Vagina (tissue), 2 donors: Measurements from ENCODE around the gene SLC22A14.

Source experiments
- CTCF ChIP-seq, 3 experiments: fragments of 450-650 bp in 2 of 3; fragments of 200-600 bp in 1 of 3; sonication (generic) in 1 of 3; IDR thresholded peaks; one replicate each; pipeline ENCODE4 v1.5.1; 2017 to 2019; ENCODE audit warnings: antibody characterized with exemption in 3 of 3, mild to moderate bottlenecking in 2 of 3, moderate library complexity in 2 of 3
- POLR2AphosphoS5 ChIP-seq, 2 donors: sonication (generic); formaldehyde crosslinking; IDR thresholded peaks; one replicate each; pipeline ENCODE4 v1.9.0; 2017; ENCODE audit warnings: antibody characterized with exemption in 2 of 2, mild to moderate bottlenecking in 2 of 2, low read depth in 1 of 2; ENCODE audit not compliant: insufficient read depth in 1 of 2

- TF ChIP-seq CTCF (IDR thresholded peaks at IDR 0.05) (no peak), POLR2AphosphoS5 (IDR thresholded peaks at IDR 0.05; ENCODE audit: insufficient read depth in 1 of 2, low read depth in 1 of 2) (no peak)
These were observed 41.0 kb downstream of the SLC22A14 start for GRCh38 chr3:38323060-38323459.
